ENCODE results near the gene GYS2.
"Not testable (repeated sequence)": the region's sequence is repeated elsewhere in the genome, so short reads cannot be mapped to it uniquely, and the experiment has no call there.

The GYS2 gene

DNA sequence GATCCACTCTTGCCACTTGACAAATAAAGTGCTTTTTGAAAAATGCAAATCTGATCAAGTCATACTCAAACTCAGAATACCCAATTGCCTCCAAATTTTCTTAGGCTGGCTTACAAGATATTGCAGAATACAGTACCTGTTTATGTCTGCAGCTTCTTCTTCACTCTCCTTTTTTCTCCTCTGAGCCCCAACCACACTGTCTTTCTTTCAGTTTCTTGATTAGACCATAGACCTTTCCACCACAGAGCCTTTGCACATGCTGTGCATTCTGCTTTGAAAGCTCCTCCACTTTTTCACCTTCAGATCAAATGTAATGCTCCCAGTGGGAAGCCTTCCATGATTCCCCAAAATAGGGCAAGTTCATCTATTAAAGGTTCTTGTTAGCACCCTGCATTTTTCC lies 13.9 kb upstream of the GYS2 start:
- no peak for DNase-seq
- TF ChIP-seq GATA1 (IDR thresholded peaks at IDR 0.05; ENCODE audit: low read depth, low read length) (no peak), POLR2A (IDR thresholded peaks at IDR 0.05; ENCODE audit: low read length) (no peak)

DNA sequence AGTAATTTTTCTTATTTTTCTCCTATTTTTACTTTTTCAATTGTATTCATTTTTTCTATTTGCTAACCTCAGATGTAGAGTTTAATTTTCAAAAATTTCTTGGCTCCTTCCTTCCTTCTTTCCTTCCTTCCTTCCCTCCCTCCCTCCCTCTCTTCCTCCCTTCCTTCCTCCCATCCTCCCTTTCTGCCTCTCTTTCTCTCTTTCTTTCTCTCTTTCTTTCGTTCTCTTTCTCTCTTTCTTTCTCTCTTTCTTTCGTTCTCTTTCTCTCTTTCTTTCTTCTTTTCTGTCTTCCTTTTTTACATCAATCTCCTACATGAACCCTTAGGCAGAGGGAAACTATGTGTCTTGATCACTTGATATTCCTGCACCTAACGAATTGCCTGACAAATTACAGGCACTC lies 12.4 kb upstream of the GYS2 start:
- no peak for DNase-seq
- TF ChIP-seq GATA1 (IDR thresholded peaks at IDR 0.05; ENCODE audit: low read depth, low read length) (no peak), POLR2A (IDR thresholded peaks at IDR 0.05; ENCODE audit: low read length) (no peak)

DNA sequence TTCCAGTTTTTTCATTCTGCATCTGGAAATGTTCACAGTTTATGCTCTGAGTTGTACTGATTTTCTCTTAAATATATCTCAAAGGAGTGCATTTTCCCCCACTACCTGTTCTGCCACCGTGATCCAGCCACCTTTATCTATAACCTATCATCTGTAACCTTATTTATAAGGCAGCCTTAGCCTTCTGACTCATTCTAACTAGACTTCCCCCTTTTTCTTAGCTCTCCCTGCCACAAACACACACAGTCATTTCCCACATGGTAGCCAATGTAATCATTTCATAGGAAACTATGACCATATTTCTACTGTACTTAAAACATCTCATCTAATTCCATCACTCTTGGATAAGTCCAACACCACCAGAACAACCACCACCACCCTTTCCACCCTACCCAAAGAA lies 10.8 kb upstream of the GYS2 start:
- no peak for TF ChIP-seq POLR2A (IDR thresholded peaks at IDR 0.05; ENCODE audit: low read length)
- no peak for DNase-seq

DNA sequence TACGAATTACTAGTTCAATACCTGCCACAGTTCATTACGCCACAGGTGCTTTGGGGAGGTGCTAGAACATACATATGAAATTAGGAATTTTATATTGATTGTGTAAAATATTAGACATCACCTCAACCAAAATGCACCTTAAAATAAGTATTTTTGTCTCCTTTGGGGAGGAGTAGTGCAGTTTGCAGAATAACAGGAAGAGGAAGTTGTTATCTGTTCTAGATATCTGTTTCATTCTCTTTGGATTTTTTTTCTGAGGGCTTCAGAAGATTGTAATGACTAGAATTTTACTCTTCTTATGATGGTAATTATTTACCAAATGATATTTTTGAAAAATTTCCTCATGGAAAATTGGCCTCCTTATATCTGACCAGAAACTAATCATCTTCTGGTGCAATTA lies 9.9 kb upstream of the GYS2 start:
- TF ChIP-seq POLR2A (IDR thresholded peaks at IDR 0.05; ENCODE audit: low read length) (no peak), GATA1 (IDR thresholded peaks at IDR 0.05; ENCODE audit: low read depth, low read length) (no peak)
- DNase-seq = no peak

DNA sequence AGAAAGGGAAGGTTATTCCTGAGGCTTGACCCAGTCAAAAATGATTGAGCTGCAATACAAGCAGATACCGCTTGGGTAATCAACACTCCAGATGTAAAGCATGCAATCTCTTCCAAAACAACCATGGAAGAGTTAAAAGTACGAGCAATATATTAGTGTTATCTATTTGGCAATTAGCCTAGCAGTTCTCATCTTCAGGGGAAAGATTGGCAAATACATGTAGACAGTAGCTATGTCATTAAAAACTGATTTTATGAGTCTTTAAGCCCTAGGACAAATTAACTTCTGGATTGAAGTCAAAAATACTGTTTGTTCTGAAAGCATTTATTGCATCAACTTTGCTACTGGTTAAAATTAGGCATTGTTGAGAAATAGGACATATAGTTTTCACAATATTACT lies 9.3 kb upstream of the GYS2 start:
- no peak for DNase-seq
- TF ChIP-seq GATA1 (IDR thresholded peaks at IDR 0.05; ENCODE audit: low read depth, low read length) (no peak), POLR2A (IDR thresholded peaks at IDR 0.05; ENCODE audit: low read length) (no peak)

DNA sequence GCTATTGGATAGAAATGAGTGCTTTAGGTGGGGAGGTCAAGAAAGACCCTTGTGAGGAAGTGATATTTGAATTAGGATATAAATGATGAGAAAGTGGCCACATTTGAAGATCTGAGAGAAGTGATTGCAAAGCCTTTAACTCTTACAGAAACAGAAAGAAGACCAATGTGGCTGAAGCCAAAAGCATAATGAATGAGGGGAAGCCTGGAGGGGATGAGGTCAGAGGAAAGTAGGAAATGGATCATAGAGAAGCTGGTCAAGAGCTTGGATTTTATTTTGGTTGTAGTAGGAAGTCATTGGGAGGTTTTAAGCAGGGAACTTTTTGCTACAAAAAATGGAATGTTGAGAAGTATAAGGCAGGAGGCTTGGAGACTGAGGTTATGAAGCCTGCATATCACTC lies 3.5 kb upstream of the GYS2 start:
- TF ChIP-seq GATA1 (IDR thresholded peaks at IDR 0.05; ENCODE audit: low read depth, low read length) (no peak), POLR2A (IDR thresholded peaks at IDR 0.05; ENCODE audit: low read length) (no peak)
- DNase-seq = no peak

DNA sequence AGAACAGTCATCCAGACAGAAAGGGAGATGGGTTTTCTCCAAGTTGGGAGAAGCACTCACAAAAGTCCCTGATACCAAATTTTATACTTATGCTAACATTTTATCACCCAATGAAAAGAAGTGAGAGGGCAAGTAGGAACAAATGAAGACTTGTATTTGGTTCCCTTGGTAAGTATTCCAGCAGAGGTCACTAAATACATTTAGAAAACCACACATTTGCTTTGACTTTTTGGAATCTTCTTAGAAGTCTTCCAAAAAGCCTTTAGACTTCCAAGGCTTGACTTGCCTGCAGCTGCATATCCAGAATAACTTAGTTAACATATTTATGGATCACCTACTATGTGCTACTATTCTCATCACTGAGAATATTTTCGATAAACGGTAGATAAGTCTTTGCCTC lies 3.1 kb upstream of the GYS2 start:
- peak in 1 of 2 experiments; percentile 4 for DNase-seq
- TF ChIP-seq POLR2A (IDR thresholded peaks at IDR 0.05; ENCODE audit: low read length) = no peak
- TF ChIP-seq GATA1 (IDR thresholded peaks at IDR 0.05; ENCODE audit: low read depth, low read length) = no peak

DNA sequence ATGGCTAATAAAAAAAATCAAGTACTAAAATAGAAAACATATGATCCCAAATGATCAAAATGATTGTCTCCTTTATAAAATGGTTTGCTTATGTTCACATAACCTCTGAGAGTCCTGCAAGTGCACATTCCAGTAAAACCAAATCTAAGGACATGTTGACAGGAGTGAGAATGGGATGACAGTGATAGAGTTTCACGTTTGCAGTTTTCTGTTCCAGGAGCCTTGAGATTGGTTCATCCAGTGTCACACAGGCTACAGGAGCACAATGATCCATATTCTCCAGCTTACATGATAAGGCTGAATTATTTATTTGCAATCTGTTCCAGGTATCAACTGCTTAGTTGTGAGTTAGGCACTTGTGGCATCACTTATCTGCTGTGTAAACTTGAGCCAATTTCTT lies 1.5 kb upstream of the GYS2 start:
- DNase-seq = no peak
- TF ChIP-seq POLR2A (IDR thresholded peaks at IDR 0.05; ENCODE audit: low read length) (no peak), GATA1 (IDR thresholded peaks at IDR 0.05; ENCODE audit: low read depth, low read length) (no peak)

DNA sequence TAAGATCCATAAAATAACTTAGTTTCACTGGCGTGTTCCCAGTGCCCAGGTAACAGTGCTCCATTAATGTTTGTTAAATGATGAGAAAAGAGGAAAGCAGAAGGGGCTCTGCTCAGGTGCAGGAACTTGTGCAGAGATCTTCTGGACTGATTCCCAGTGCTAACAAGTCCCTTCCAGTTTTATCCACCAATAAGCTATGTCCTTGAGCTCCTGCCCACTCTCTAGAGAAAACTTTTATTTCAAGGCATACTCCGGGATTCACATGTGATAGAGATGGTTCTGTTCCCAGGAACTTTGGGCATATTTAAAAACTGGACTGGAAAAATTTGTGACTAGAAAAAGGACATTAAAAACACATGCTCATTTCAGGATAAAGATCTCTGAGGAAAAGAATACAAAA lies 1.9 kb downstream of the GYS2 start:
- no peak for DNase-seq
- no peak for TF ChIP-seq GATA1 (IDR thresholded peaks at IDR 0.05; ENCODE audit: low read depth, low read length)
- TF ChIP-seq POLR2A (IDR thresholded peaks at IDR 0.05; ENCODE audit: low read length) = no peak

DNA sequence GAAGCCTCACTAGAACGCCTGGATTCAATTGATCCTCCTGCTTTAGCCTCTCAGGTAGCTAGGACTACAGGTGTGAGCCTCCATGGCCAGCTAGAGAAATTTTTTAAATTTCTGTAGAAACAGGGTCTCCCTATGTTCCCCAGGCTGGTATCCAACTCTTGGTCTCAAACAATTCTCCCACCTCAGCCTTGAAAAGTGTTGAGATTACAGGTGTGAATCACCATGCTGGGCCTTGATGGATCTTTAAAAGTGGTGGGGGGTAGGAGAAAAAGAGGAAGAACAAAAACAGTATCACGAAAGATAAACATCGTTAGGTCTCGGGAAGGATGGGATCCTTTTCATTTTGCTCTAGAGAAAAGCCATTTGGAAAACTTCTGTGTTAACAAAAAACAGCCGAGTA lies 4.5 kb downstream of the GYS2 start:
- DNase-seq = no peak
- TF ChIP-seq POLR2A (IDR thresholded peaks at IDR 0.05; ENCODE audit: low read length) = no peak

DNA sequence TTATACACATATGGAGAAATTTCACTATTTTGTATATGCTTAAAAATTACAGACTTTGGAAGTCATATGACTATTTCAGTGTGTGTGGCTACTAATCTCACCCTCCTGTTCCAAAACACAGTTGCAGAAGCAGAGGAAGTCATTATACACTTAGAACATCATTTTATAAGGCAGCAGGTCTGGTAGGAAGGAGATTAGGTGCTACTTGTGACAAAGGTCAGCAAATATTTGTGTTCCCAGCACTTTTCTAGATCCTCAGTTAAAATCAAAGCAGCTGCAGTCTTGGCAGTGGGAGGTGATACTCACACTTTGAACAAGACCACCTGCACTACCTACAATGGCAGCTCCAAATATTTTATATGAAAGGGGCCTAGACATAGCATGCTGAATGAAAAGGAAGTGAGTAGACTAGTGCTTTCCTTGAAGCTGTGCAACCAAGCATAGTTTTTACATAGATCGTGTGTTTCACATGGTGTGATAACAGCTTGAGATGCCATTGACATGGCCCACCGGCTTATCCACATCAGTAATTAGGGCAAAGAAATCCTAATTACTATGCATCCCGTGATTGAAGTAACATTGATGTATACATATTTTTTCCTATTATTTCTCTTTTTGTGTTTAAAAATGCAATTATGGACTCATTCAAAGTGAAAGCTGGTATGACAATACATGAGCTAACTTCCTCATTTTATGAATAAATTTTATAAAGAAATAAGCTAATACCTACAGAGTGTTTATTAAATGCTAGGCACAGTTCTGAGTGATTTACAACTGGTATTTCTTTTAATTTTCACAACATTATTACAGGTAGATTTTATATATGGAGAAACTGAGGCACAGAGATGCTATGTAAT lies 5.3 kb downstream of the GYS2 start:
- no peak for TF ChIP-seq GATA1 (IDR thresholded peaks at IDR 0.05; ENCODE audit: low read depth, low read length)
- no peak for TF ChIP-seq POLR2A (IDR thresholded peaks at IDR 0.05; ENCODE audit: low read length)
- DNase-seq = no peak

DNA sequence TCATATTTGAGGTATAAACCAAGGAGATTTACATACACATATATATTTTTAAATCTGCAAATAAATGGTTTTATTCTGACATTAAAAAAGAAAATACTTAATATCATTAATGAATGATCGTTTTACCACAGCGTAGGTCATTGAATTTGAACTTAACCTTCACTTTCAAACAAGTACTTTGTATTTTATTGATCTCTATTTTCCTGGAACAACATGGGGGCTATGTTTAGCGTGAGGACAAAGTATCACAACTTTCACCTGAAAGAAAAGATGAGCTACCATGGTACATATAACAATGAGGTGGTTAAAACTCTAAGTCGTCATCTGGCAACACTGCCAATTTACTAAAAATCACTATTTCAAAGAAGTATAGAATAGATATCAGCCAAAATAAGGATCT lies 6.0 kb downstream of the GYS2 start:
- no peak for DNase-seq
- TF ChIP-seq POLR2A (IDR thresholded peaks at IDR 0.05; ENCODE audit: low read length) (no peak), GATA1 (IDR thresholded peaks at IDR 0.05; ENCODE audit: low read depth, low read length) (no peak)

DNA sequence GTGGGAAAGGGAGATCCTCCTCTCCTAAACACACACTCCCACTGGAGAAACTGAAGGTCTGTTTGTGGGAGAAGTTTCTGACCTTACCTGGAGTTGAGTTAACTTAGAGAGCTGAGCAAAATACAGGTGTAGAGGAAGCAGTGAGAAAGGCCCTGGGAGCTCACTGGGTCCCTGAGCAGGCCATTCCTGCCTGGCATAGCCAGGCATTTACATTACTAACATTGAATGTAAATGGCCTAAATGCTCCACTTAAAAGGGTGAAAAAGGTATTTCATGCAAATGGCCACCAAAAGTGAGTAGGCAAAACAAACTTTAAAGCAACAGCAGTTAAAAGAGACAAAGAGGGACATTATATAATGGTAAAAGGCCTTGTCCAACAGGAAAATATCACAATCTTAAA lies 9.3 kb downstream of the GYS2 start:
- not testable (repeated sequence) for DNase-seq

DNA sequence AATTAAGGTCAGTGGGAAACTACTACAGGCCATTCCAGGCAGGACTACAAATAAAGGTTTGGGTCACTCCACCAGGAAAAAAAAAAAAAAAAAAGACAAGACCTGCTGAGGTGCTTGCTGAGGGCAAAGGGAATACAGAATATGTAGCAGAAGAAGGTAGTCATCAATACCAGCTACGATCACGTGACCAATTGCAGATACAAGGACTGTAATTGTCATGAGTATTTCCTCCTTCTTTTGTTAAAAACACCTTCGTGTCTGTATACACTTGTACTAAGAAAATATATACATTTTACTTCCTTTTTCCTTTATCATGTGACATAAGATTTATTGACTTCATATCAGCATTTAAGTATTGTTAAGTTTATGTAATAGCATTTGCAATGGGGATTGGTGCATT lies 19.2 kb downstream of the GYS2 start:
- DNase-seq = no peak
- TF ChIP-seq GATA1 (IDR thresholded peaks at IDR 0.05; ENCODE audit: low read depth, low read length) (no peak), POLR2A (IDR thresholded peaks at IDR 0.05; ENCODE audit: low read length) (no peak)

DNA sequence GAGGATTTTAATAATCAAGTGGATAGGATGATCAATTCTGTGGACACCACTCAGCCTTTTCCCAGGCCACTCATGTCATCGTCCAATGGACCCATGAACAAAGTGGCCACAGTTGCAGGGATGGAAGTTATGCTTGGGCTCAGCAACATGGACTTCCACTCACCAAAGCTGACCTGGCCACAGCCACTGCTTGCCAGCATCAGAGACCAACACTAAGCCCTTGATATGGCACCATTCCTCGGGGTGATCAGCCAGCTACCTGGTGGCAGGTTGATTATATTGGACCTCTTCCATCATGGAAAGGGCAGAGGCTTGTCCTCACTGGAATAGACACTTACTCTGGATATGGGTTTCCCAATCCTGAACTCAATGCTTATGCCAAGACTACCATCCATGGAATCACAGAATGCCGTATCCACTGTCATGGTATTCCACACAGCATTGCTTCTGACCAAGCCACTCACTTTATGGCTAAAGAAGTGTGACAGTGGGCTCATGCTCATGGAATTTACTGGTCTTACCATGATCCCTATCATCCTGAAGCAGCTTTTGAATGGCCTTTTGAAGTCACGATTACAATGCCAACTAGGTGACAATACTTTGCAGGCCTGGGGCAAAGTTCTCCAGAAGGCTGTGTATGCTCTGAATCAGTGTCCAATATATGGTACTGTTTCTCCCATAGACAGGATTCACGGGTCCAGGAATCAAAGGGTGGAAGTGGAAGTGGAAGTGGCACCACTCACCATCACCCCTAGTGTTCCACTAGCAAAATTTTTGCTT lies 20.1 kb downstream of the GYS2 start:
- DNase-seq = not testable (repeated sequence)
